PC-3 (cell line): Measurements from ENCODE around the gene USP48. TPM values are rescaled to one million over a fixed set of nuclear protein-coding genes. Genes with fewer than 3 reads are reported as not detected.
A peak's percentile ranks its signal among the peaks of the same experiment; 100 is the strongest.

Experiments
- ATAC-seq: fragments of 200-7000 bp; cut with Tn5 transposase; 2 replicates; pipeline ENCODE4 v1.9.1; 2020; ENCODE audit warnings: mild to moderate bottlenecking, moderate library complexity
- BruUV-seq: library from RNA; stranded (reverse); fragments of 400-500 nt; replicated peaks from 2 replicates; lab custom pipeline; 2021; lab: Mats Ljungman, UMichigan
- CTCF ChIA-PET: fragments of 300-600 bp; sonication (Branson Sonifier 250); formaldehyde crosslinking; loops from one replicate; lab custom pipeline; 2022; ENCODE audit warnings: antibody characterized with exemption; lab: Charles Lee
- POLR2A ChIA-PET: fragments of 300-600 bp; sonication (Branson Sonifier 250); formaldehyde crosslinking; loops from one replicate; lab custom pipeline; 2022; ENCODE audit warnings: antibody characterized with exemption; ENCODE audit not compliant: unreplicated experiment; lab: Charles Lee
- DNase-seq: peaks from one replicate; pipeline ENCODE4 v3.0.0-alpha.2; 2015
- H2AFZ ChIP-seq: fragments of 300-600 bp; sonication (generic); 2 replicates; pipeline ENCODE4 v1.6.0; 2016; ENCODE audit warnings: antibody characterized with exemption, low read length
- H3F3A ChIP-seq: fragments of 300-600 bp; sonication (generic); one replicate; pipeline ENCODE4 v1.6.0; 2017; ENCODE audit warnings: antibody characterized with exemption, low read length, control low read depth, mild to moderate bottlenecking; ENCODE audit not compliant: unreplicated experiment
- H3K27ac ChIP-seq: fragments of 300-600 bp; sonication (generic); 2 replicates; pipeline ENCODE4 v1.5.1; 2016; ENCODE audit warnings: mild to moderate bottlenecking, low read length
- H3K27me3 ChIP-seq: fragments of 300-600 bp; sonication (generic); 2 replicates; pipeline ENCODE4 v1.6.1; 2016; ENCODE audit warnings: low read length, mixed read lengths
- H3K36me3 ChIP-seq: fragments of 300-600 bp; sonication (generic); 2 replicates; pipeline ENCODE4 v1.6.1; 2016; ENCODE audit warnings: low read depth, mixed run types, low read length, mixed read lengths
- H3K4me1 ChIP-seq: fragments of 300-600 bp; sonication (generic); 2 replicates; pipeline ENCODE4 v1.5.1; 2016; ENCODE audit warnings: low read length; ENCODE audit not compliant: insufficient read depth
- H3K4me2 ChIP-seq: fragments of 300-600 bp; sonication (generic); 2 replicates; pipeline ENCODE4 v1.6.0; 2016; ENCODE audit warnings: low read length
- H3K4me3 ChIP-seq: fragments of 300-600 bp; sonication (generic); 2 replicates; pipeline ENCODE4 v1.5.1; 2016; ENCODE audit warnings: mild to moderate bottlenecking, low read length, mixed read lengths
- H3K79me2 ChIP-seq: fragments of 300-600 bp; sonication (generic); 2 replicates; pipeline ENCODE4 v1.6.1; 2017; ENCODE audit warnings: low read length, mixed read lengths
- H3K9ac ChIP-seq: fragments of 300-600 bp; sonication (generic); 2 replicates; pipeline ENCODE4 v1.6.0; 2016; ENCODE audit warnings: mild to moderate bottlenecking, low read length
- H3K9me2 ChIP-seq: fragments of 300-600 bp; sonication (generic); replicated peaks from 2 replicates; pipeline ENCODE4 v1.6.1; 2016; ENCODE audit warnings: mixed run types, low read length, mixed read lengths
- H3K9me3 ChIP-seq: fragments of 300-600 bp; sonication (generic); 2 replicates; pipeline ENCODE4 v1.6.1; 2016; ENCODE audit warnings: low read length, mixed read lengths
- H4K20me1 ChIP-seq: fragments of 300-600 bp; sonication (generic); 2 replicates; pipeline ENCODE4 v1.6.1; 2016; ENCODE audit warnings: low read length, mixed read lengths
- EZH2 ChIP-seq: fragments of 300-600 bp; sonication (generic); IDR thresholded peaks from one replicate; pipeline ENCODE4 v1.6.1; 2017; ENCODE audit warnings: antibody characterized with exemption, mild to moderate bottlenecking, low read length; ENCODE audit not compliant: unreplicated experiment
- EZH2phosphoT487 ChIP-seq: fragments of 300-600 bp; sonication (generic); IDR thresholded peaks from 2 replicates; pipeline ENCODE4 v1.6.1; 2018; ENCODE audit warnings: mild to moderate bottlenecking, antibody characterized with exemption, low read length, borderline replicate concordance
- intact Hi-C: fragments of 100-400 bp; cut with micrococcal nuclease; formaldehyde crosslinking; loops from 2 replicates; pipeline ENCODE4 v1.9.0; 2023
- total RNA-seq: library from RNA; depleted of rRNA; stranded (reverse); fragments of >200 nt; gene quantifications from 2 replicates; pipeline ENCODE4 v1.2.3, GENCODE V29; 2014
- TF ChIP-seq, protein P1 (sequence below): fragments of 300-600 bp; sonication (generic); conservative IDR thresholded peaks from 2 replicates; pipeline ENCODE4 v1.5.1; 2017; ENCODE audit warnings: antibody characterized with exemption, low read depth, mild to moderate bottlenecking, low read length

The USP48 gene
- total RNA-seq, 1 experiment from 2014 or later: 33.3 TPM

- no TSS peak for BruUV-seq
- H3K36me3 ChIP-seq: peaks cover 39% of the 10 kb centered on the region
- ATAC-seq: peak; percentile 57
Measured at GRCh38 chr1:21703318-21703963, 79.5 kb downstream of the USP48 start.

DNA sequence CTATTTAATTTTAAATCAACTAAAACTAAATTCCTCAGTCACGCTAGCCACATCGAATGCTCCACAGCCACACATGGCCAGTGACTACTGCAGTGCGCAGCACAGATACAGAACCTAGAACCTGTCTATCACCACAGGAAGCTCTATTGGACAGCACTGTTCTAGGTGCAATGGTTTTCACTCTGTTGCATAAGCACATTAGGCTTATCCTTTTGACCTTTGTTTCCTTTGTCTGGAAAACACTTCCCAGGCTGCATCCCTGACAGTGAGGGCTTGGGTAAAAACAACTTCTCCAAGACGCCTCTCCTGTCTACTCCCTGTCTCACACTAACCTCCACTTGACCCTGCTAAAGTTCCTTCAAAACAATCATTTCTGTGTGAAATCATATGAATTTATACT, 80.2 kb downstream of the USP48 start:
- H3F3A ChIP-seq: no peaks in the 10 kb centered on the region
- ChIA-PET CTCF (no interaction called here), POLR2A (no interaction called here)
- no peak overlapping the region for H3K4me2 ChIP-seq
- no peaks in the 10 kb centered on the region for H3K4me1 ChIP-seq
- TF ChIP-seq EZH2phosphoT487 (no peak), EZH2 (no peak)
- TF ChIP-seq, protein P1, sequence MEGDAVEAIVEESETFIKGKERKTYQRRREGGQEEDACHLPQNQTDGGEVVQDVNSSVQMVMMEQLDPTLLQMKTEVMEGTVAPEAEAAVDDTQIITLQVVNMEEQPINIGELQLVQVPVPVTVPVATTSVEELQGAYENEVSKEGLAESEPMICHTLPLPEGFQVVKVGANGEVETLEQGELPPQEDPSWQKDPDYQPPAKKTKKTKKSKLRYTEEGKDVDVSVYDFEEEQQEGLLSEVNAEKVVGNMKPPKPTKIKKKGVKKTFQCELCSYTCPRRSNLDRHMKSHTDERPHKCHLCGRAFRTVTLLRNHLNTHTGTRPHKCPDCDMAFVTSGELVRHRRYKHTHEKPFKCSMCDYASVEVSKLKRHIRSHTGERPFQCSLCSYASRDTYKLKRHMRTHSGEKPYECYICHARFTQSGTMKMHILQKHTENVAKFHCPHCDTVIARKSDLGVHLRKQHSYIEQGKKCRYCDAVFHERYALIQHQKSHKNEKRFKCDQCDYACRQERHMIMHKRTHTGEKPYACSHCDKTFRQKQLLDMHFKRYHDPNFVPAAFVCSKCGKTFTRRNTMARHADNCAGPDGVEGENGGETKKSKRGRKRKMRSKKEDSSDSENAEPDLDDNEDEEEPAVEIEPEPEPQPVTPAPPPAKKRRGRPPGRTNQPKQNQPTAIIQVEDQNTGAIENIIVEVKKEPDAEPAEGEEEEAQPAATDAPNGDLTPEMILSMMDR: no peak
- H2AFZ ChIP-seq: no peak overlapping the region
- ATAC-seq (no peak), DNase-seq (no peak)
- H3K36me3 ChIP-seq: peaks cover 39% of the 10 kb centered on the region
- no peak overlapping the region for H3K9ac ChIP-seq
- no peaks in the 10 kb centered on the region for H3K9me3 ChIP-seq
- H3K27ac ChIP-seq: no peak overlapping the region
- H3K79me2 ChIP-seq: no peaks in the 10 kb centered on the region
- no TSS peak for BruUV-seq
- no peaks in the 10 kb centered on the region for H4K20me1 ChIP-seq
- no peaks in the 10 kb centered on the region for H3K9me2 ChIP-seq
- intact Hi-C loops: no loop called here
- H3K27me3 ChIP-seq: no peaks in the 10 kb centered on the region
- no peak overlapping the region for H3K4me3 ChIP-seq

More at GRCh38 chr1:21703318-21703963, 79.5 kb downstream of the USP48 start:
- intact Hi-C loops: no loop called here
- no peak for TF ChIP-seq EZH2
- no peak for TF ChIP-seq EZH2phosphoT487
- TF ChIP-seq, protein P1: peak; percentile 73
- Histone ChIP-seq H3K79me2 (no peaks in the 10 kb centered on the region), H3K27me3 (no peaks in the 10 kb centered on the region), H3K4me1 (no peaks in the 10 kb centered on the region), H3F3A (no peaks in the 10 kb centered on the region), H3K9ac (no peak overlapping the region), H3K4me2 (no peak overlapping the region), H3K9me2 (no peaks in the 10 kb centered on the region), H3K9me3 (no peaks in the 10 kb centered on the region), H4K20me1 (no peaks in the 10 kb centered on the region), H3K4me3 (no peak overlapping the region), H3K27ac (peak overlapping the region; percentile 10; the same call in 1 of the 2 replicates), H2AFZ (no peak overlapping the region)
- ChIA-PET CTCF (no interaction called here), POLR2A (no interaction called here)
- peak; percentile 45 for DNase-seq

- Histone ChIP-seq H3K36me3 (peaks cover 37% of the 10 kb centered on the region), H3K4me2 (no peak overlapping the region), H3K9me2 (no peaks in the 10 kb centered on the region), H3K27ac (no peak overlapping the region), H3K9ac (no peak overlapping the region), H3K4me1 (no peaks in the 10 kb centered on the region), H4K20me1 (no peaks in the 10 kb centered on the region), H3F3A (no peaks in the 10 kb centered on the region), H3K9me3 (no peaks in the 10 kb centered on the region), H3K27me3 (no peaks in the 10 kb centered on the region), H3K4me3 (no peak overlapping the region), H2AFZ (no peak overlapping the region), H3K79me2 (no peaks in the 10 kb centered on the region)
- CTCF ChIA-PET: no interaction called here
- TF ChIP-seq, protein P1: no peak
- TF ChIP-seq EZH2 (no peak), EZH2phosphoT487 (no peak)
- POLR2A ChIA-PET: no interaction called here
- intact Hi-C loops: no loop called here
- DNase-seq (no peak), ATAC-seq (no peak)
- no TSS peak for BruUV-seq
Measured at GRCh38 chr1:21701401-21701800, 81.5 kb downstream of the USP48 start.
